Measurements from ENCODE around the gene MICAL2.

DNA sequence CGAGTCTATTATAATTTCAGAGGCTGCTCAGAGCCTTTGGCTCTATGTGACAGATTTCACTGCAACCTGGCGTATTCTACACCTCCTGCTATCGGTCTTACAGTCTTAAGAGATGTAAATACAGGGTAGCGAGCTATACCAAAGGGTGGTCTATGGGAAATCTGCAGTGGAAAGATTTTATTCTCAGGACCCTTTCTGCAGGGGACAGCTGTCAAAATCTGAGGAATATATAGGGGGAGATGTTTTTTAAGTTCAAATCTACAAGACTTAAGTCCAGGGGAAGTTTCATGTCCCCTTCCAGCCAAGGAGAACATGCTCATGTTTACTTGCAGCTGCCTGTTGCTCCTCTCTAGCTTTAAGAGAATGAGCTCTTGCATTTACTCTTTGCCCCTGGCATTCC lies 62.7 kb downstream of the MICAL2 start:
- TF ChIP-seq, protein P1, sequence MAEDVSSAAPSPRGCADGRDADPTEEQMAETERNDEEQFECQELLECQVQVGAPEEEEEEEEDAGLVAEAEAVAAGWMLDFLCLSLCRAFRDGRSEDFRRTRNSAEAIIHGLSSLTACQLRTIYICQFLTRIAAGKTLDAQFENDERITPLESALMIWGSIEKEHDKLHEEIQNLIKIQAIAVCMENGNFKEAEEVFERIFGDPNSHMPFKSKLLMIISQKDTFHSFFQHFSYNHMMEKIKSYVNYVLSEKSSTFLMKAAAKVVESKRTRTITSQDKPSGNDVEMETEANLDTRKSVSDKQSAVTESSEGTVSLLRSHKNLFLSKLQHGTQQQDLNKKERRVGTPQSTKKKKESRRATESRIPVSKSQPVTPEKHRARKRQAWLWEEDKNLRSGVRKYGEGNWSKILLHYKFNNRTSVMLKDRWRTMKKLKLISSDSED (CRISPR knock-in tag; IDR thresholded peaks at IDR 0.05): no peak
- no peak for TF ChIP-seq MAFK (conservative IDR thresholded peaks at IDR 0.05 in 1 of 2, IDR thresholded peaks at IDR 0.05 in 1 of 2; ENCODE audit: low read length in 2 of 2)
- TF ChIP-seq, protein P2, sequence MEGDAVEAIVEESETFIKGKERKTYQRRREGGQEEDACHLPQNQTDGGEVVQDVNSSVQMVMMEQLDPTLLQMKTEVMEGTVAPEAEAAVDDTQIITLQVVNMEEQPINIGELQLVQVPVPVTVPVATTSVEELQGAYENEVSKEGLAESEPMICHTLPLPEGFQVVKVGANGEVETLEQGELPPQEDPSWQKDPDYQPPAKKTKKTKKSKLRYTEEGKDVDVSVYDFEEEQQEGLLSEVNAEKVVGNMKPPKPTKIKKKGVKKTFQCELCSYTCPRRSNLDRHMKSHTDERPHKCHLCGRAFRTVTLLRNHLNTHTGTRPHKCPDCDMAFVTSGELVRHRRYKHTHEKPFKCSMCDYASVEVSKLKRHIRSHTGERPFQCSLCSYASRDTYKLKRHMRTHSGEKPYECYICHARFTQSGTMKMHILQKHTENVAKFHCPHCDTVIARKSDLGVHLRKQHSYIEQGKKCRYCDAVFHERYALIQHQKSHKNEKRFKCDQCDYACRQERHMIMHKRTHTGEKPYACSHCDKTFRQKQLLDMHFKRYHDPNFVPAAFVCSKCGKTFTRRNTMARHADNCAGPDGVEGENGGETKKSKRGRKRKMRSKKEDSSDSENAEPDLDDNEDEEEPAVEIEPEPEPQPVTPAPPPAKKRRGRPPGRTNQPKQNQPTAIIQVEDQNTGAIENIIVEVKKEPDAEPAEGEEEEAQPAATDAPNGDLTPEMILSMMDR (CRISPR knock-in tag; IDR thresholded peaks at IDR 0.05): no peak
- no peak for TF ChIP-seq TCF7 (IDR thresholded peaks at IDR 0.05; ENCODE audit: low read depth)
